HEK293 (cell line): Measurements from ENCODE around the gene RSPO4.

Source experiments
- CTCF ChIA-PET: fragments of 350-600 bp; formaldehyde crosslinking; extraction: SDS; loops from one replicate; lab custom pipeline; 2021; ENCODE audit warnings: antibody characterized with exemption; lab: Yijun Ruan, JAX
- POLR2A ChIA-PET: fragments of 300-600 bp; formaldehyde crosslinking; extraction: SDS; loops from one replicate; lab custom pipeline; 2020; ENCODE audit warnings: antibody characterized with exemption, inconsistent platforms; lab: Yijun Ruan, JAX
- H3K27ac ChIP-seq: fragments of 200-500 bp; sonication (Bioruptor generic); 2 replicates; pipeline ENCODE4 v1.5.1; 2014; ENCODE audit warnings: low read depth, low read length, control low read depth, inconsistent platforms; ENCODE audit errors: extremely low read depth
- H3K36me3 ChIP-seq, 2 experiments: fragments of 200-500 bp in 1 of 2; sonication (Bioruptor generic) in 1 of 2; 1 replicate in 1 of 2; 2 replicates in 1 of 2; pipeline ENCODE4 v1.5.1; 2014 to 2017; ENCODE audit warnings: inconsistent platforms in 2 of 2, low read length in 2 of 2; ENCODE audit not compliant: control insufficient read depth in 2 of 2, insufficient read depth in 1 of 2
- H3K4me1 ChIP-seq: fragments of 200-500 bp; sonication (Bioruptor generic); 2 replicates; pipeline ENCODE4 v1.5.1; 2014; ENCODE audit warnings: mild to moderate bottlenecking, low read length, inconsistent platforms; ENCODE audit not compliant: control insufficient read depth, insufficient read depth
- H3K4me3 ChIP-seq: 2 replicates; pipeline ENCODE4 v1.5.1; 2011; ENCODE audit warnings: low read depth, mild to moderate bottlenecking, control low read depth, low read length, moderate library complexity
- H3K9me3 ChIP-seq: fragments of 200-500 bp; sonication (Bioruptor generic); 2 replicates; pipeline ENCODE4 v1.5.1; 2014; ENCODE audit warnings: low read depth, low read length, inconsistent platforms; ENCODE audit not compliant: control insufficient read depth, insufficient read depth
- EGR2 ChIP-seq: fragments of 450-650 bp; formaldehyde crosslinking; IDR thresholded peaks from 2 replicates; pipeline ENCODE4 v1.5.1; 2016; ENCODE audit warnings: low read depth, missing biosample characterization, missing genetic modification characterization
- GFI1B ChIP-seq: fragments of 450-650 bp; formaldehyde crosslinking; IDR thresholded peaks from 2 replicates; pipeline ENCODE4 v1.5.1; 2016; ENCODE audit warnings: missing biosample characterization, missing genetic modification characterization
- KLF10 ChIP-seq: fragments of 450-650 bp; IDR thresholded peaks from 2 replicates; pipeline ENCODE4 v1.5.1; 2018; ENCODE audit warnings: missing biosample characterization, mild to moderate bottlenecking, missing genetic modification characterization
- OVOL3 ChIP-seq: fragments of 450-650 bp; formaldehyde crosslinking; IDR thresholded peaks from 2 replicates; pipeline ENCODE4 v1.5.1; 2016; ENCODE audit warnings: missing biosample characterization, missing genetic modification characterization
- SCRT1 ChIP-seq: fragments of 450-650 bp; formaldehyde crosslinking; IDR thresholded peaks from 2 replicates; pipeline ENCODE4 v1.5.1; 2016; ENCODE audit warnings: missing biosample characterization, missing genetic modification characterization, borderline replicate concordance
- SP3 ChIP-seq: fragments of 450-650 bp; formaldehyde crosslinking; IDR thresholded peaks from 2 replicates; pipeline ENCODE4 v1.5.1; 2016; ENCODE audit warnings: missing biosample characterization, missing genetic modification characterization
- ZBTB48 ChIP-seq: fragments of 450-650 bp; formaldehyde crosslinking; IDR thresholded peaks from 2 replicates; pipeline ENCODE4 v1.5.1; 2016; ENCODE audit warnings: missing biosample characterization, missing genetic modification characterization
- ZBTB7A ChIP-seq: fragments of 450-650 bp; formaldehyde crosslinking; IDR thresholded peaks from 2 replicates; pipeline ENCODE4 v1.5.1; 2016; ENCODE audit warnings: low read depth, missing biosample characterization, missing genetic modification characterization
- ZFHX2 ChIP-seq: fragments of 450-650 bp; formaldehyde crosslinking; conservative IDR thresholded peaks from 2 replicates; pipeline ENCODE4 v1.5.1; 2016; ENCODE audit warnings: missing biosample characterization, missing genetic modification characterization
- ZNF19 ChIP-seq: fragments of 450-650 bp; formaldehyde crosslinking; IDR thresholded peaks from 2 replicates; pipeline ENCODE4; 2016; ENCODE audit warnings: missing biosample characterization, missing genetic modification characterization, low read depth
- ZNF239 ChIP-seq: fragments of 450-650 bp; formaldehyde crosslinking; IDR thresholded peaks from 2 replicates; pipeline ENCODE4 v1.5.1; 2016; ENCODE audit warnings: missing biosample characterization, missing genetic modification characterization
- ZNF266 ChIP-seq: fragments of 450-650 bp; formaldehyde crosslinking; IDR thresholded peaks from 2 replicates; pipeline ENCODE4 v1.5.1; 2016; ENCODE audit warnings: missing biosample characterization, missing genetic modification characterization, low read depth
- ZNF366 ChIP-seq: fragments of 450-650 bp; formaldehyde crosslinking; conservative IDR thresholded peaks from 2 replicates; pipeline ENCODE4 v1.5.1; 2016; ENCODE audit warnings: missing biosample characterization, missing genetic modification characterization
- ZNF433 ChIP-seq: fragments of 450-650 bp; formaldehyde crosslinking; IDR thresholded peaks from 2 replicates; pipeline ENCODE4 v1.5.1; 2016; ENCODE audit warnings: missing biosample characterization, missing genetic modification characterization, low read depth
- ZNF473 ChIP-seq: fragments of 450-650 bp; formaldehyde crosslinking; IDR thresholded peaks from 2 replicates; pipeline ENCODE4 v1.5.1; 2017; ENCODE audit warnings: missing biosample characterization, missing genetic modification characterization
- ZNF549 ChIP-seq: fragments of 450-650 bp; IDR thresholded peaks from 2 replicates; pipeline ENCODE4 v1.5.1; 2018; ENCODE audit warnings: missing biosample characterization, missing genetic modification characterization, mild to moderate bottlenecking, inconsistent platforms, moderate library complexity
- ZNF571 ChIP-seq: fragments of 450-650 bp; formaldehyde crosslinking; IDR thresholded peaks from 2 replicates; pipeline ENCODE4 v1.5.0; 2017; ENCODE audit warnings: missing biosample characterization, missing genetic modification characterization
- ZNF654 ChIP-seq: fragments of 450-650 bp; formaldehyde crosslinking; IDR thresholded peaks from 2 replicates; pipeline ENCODE4 v1.5.1; 2016; ENCODE audit warnings: low read depth, missing biosample characterization, missing genetic modification characterization
- TF ChIP-seq, protein P1 (sequence below): fragments of 450-650 bp; formaldehyde crosslinking; IDR thresholded peaks from 2 replicates; pipeline ENCODE4 v1.5.1; 2016; ENCODE audit warnings: missing biosample characterization, missing genetic modification characterization
- TF ChIP-seq, protein P2 (sequence below): fragments of 450-650 bp; formaldehyde crosslinking; IDR thresholded peaks from 2 replicates; pipeline ENCODE4 v1.5.1; 2017; ENCODE audit warnings: missing biosample characterization, mild to moderate bottlenecking, missing genetic modification characterization, moderate library complexity
- TF ChIP-seq, protein P3 (sequence below): fragments of 450-650 bp; IDR thresholded peaks from 2 replicates; pipeline ENCODE4 v1.5.1; 2018; ENCODE audit warnings: missing biosample characterization, mild to moderate bottlenecking, missing genetic modification characterization
- TF ChIP-seq, protein P4 (sequence below): fragments of 450-650 bp; formaldehyde crosslinking; IDR thresholded peaks from 2 replicates; pipeline ENCODE4 v1.5.1; 2016; ENCODE audit warnings: missing biosample characterization, missing genetic modification characterization

The RSPO4 gene

DNA sequence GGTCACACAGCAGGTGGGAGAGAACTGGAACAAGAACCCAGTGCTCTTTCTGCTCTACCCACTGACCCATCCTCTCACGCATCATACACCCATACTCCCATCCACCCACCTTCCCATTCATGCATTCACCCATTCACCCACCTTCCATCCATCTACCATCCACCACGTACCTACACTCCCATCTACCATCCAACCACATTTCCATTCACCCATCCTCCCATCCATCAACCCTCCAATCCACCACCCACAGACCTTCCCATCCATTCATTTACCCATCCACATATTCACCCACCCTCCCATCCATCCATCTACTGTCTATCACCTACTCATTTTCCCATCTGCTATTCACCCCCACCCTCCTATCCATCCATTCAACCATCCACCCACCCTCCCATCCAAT, 17.2 kb upstream of the RSPO4 start:
- POLR2A ChIA-PET, result no interaction called here
- no peak for TF ChIP-seq ZNF19 (tag by site-specific recombination)
- no peak for TF ChIP-seq GFI1B (tag by site-specific recombination)
- no peak for TF ChIP-seq ZBTB48 (tag by site-specific recombination)
- 0 out of 2 replicates have a peak, but pooled peaks have one; percentile 32 for TF ChIP-seq ZNF571 (tag by site-specific recombination)
- no peak for TF ChIP-seq KLF10 (tag by site-specific recombination)
- no peak for TF ChIP-seq ZNF549
- TF ChIP-seq ZNF473, result no peak
- TF ChIP-seq, protein P1, sequence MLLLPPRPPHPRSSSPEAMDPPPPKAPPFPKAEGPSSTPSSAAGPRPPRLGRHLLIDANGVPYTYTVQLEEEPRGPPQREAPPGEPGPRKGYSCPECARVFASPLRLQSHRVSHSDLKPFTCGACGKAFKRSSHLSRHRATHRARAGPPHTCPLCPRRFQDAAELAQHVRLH (tag by site-specific recombination), result no peak
- TF ChIP-seq ZNF239 (tag by site-specific recombination), result no peak
- TF ChIP-seq ZFHX2, result peak; percentile 90
- TF ChIP-seq ZNF366 (tag by site-specific recombination), result no peak
- TF ChIP-seq, protein P2, sequence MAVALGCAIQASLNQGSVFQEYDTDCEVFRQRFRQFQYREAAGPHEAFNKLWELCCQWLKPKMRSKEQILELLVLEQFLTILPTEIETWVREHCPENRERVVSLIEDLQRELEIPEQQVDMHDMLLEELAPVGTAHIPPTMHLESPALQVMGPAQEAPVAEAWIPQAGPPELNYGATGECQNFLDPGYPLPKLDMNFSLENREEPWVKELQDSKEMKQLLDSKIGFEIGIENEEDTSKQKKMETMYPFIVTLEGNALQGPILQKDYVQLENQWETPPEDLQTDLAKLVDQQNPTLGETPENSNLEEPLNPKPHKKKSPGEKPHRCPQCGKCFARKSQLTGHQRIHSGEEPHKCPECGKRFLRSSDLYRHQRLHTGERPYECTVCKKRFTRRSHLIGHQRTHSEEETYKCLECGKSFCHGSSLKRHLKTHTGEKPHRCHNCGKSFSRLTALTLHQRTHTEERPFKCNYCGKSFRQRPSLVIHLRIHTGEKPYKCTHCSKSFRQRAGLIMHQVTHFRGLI, result no peak
- TF ChIP-seq EGR2 (tag by site-specific recombination), result peak; percentile 100
- TF ChIP-seq, protein P3, sequence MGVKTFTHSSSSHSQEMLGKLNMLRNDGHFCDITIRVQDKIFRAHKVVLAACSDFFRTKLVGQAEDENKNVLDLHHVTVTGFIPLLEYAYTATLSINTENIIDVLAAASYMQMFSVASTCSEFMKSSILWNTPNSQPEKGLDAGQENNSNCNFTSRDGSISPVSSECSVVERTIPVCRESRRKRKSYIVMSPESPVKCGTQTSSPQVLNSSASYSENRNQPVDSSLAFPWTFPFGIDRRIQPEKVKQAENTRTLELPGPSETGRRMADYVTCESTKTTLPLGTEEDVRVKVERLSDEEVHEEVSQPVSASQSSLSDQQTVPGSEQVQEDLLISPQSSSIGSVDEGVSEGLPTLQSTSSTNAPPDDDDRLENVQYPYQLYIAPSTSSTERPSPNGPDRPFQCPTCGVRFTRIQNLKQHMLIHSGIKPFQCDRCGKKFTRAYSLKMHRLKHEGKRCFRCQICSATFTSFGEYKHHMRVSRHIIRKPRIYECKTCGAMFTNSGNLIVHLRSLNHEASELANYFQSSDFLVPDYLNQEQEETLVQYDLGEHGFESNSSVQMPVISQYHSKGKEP, result no peak
- TF ChIP-seq SP3, result no peak
- H3K9me3 ChIP-seq, result no peaks in the 10 kb centered on the region
- H3K27ac ChIP-seq, result no peak overlapping the region
- CTCF ChIA-PET, result no interaction called here
- no peaks in the 10 kb centered on the region for H3K36me3 ChIP-seq
- no peaks in the 10 kb centered on the region for H3K4me1 ChIP-seq
- H3K4me3 ChIP-seq, result no peak overlapping the region

DNA sequence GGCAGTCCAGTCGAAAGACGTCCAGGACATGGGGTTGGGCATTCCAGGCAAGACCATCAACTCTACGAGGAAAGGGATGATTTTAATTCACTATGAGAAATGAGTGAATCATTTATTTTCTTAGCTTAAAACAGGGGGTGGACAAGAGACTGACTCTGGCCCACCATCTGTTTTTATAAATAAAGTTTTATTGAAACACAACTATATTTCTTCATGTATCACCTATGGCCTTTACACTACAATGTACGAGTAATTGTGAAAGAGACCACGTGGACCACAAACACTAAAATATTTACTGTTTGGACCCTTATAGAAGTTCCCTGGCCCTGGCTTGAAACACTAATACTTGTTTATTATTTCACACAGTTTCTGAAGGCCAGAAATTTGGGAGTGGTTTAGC, 15.6 kb upstream of the RSPO4 start:
- TF ChIP-seq ZNF654 (tag by site-specific recombination), result no peak
- no peak for TF ChIP-seq OVOL3 (tag by site-specific recombination)
- no peak for TF ChIP-seq ZBTB7A
- no peak for TF ChIP-seq ZNF266
- no peak for TF ChIP-seq SCRT1 (tag by site-specific recombination)
- TF ChIP-seq, protein P4, sequence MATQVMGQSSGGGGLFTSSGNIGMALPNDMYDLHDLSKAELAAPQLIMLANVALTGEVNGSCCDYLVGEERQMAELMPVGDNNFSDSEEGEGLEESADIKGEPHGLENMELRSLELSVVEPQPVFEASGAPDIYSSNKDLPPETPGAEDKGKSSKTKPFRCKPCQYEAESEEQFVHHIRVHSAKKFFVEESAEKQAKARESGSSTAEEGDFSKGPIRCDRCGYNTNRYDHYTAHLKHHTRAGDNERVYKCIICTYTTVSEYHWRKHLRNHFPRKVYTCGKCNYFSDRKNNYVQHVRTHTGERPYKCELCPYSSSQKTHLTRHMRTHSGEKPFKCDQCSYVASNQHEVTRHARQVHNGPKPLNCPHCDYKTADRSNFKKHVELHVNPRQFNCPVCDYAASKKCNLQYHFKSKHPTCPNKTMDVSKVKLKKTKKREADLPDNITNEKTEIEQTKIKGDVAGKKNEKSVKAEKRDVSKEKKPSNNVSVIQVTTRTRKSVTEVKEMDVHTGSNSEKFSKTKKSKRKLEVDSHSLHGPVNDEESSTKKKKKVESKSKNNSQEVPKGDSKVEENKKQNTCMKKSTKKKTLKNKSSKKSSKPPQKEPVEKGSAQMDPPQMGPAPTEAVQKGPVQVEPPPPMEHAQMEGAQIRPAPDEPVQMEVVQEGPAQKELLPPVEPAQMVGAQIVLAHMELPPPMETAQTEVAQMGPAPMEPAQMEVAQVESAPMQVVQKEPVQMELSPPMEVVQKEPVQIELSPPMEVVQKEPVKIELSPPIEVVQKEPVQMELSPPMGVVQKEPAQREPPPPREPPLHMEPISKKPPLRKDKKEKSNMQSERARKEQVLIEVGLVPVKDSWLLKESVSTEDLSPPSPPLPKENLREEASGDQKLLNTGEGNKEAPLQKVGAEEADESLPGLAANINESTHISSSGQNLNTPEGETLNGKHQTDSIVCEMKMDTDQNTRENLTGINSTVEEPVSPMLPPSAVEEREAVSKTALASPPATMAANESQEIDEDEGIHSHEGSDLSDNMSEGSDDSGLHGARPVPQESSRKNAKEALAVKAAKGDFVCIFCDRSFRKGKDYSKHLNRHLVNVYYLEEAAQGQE (tag by site-specific recombination), result no peak
- TF ChIP-seq ZNF433 (tag by site-specific recombination), result no peak
- no peak overlapping the region for H3K27ac ChIP-seq
- H3K4me3 ChIP-seq, result no peak overlapping the region
- H3K36me3 ChIP-seq, result no peaks in the 10 kb centered on the region
- H3K4me1 ChIP-seq, result no peaks in the 10 kb centered on the region
- CTCF ChIA-PET, result no interaction called here
- POLR2A ChIA-PET, result no interaction called here
- no peaks in the 10 kb centered on the region for H3K9me3 ChIP-seq
